HPDE6-E6E7 (cell line): ENCODE results near the gene GOLGA6L9.
"Not testable (repeated sequence)": the region's sequence is repeated elsewhere in the genome, so short reads cannot be mapped to it uniquely, and the experiment has no call there.

Experiments
- DNase-seq: peaks from one replicate; pipeline ENCODE4 v3.0.0; 2011; ENCODE audit warnings: missing footprints; ENCODE audit errors: extremely low spot score

GOLGA6L9 gene, protein sequence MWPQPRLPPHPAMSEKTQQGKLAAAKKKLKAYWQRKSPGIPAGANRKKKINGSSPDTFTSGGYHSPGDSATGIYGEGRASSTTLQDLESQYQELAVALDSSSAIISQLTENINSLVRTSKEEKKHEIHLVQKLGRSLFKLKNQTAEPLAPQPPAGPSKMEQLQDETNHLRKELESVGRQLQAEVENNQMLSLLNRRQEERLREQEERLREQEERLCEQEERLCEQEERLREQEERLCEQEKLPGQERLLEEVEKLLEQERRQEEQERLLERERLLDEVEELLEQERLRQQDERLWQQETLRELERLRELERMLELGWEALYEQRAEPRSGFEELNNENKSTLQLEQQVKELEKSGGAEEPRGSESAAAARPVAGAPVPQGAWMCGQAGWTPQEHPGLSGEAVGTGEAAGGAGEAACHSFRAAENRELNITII

GRCh38 chr15:82429693-82430092 lies at the start of gene GOLGA6L9:
Gene GOLGA6L9 (plus strand): TSS chr15:82429816. CDS start chr15:82430080, 264 bp downstream.
- DNase-seq, result not testable (repeated sequence)

DNA sequence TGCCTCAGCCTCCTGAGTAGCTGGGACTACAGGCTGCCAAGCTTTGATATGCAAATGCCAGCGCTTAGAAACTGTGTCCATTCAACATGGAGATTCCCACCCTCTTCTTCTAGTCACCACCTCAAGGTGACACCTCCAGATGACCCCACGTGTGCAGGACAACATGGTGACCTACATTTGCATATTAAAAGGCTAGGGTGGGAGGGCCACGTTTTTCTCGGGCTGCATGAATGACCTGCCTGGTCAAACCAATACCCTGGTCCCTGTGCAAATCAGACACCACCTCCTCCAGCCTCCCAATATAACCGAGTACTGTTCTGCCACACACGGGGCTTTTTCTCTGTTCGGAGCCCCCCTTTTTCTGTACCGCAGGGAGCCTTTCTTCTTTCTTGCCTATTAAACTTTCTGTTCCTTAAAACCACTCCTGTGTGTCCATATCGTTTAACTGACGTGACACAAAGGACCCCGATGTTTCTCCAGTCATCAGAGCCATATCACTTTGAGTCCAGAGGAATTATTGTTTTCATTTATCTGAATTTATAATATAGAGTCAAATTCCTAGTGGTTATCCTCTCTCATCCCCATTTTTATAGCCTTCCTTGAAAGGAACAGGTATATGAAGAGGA lies 48.2 kb upstream of the GOLGA6L9 start:
- DNase-seq, result not testable (repeated sequence)

- not testable (repeated sequence) for DNase-seq
These were observed 42.4 kb upstream of the GOLGA6L9 start for GRCh38 chr15:82387209-82387608.

DNA sequence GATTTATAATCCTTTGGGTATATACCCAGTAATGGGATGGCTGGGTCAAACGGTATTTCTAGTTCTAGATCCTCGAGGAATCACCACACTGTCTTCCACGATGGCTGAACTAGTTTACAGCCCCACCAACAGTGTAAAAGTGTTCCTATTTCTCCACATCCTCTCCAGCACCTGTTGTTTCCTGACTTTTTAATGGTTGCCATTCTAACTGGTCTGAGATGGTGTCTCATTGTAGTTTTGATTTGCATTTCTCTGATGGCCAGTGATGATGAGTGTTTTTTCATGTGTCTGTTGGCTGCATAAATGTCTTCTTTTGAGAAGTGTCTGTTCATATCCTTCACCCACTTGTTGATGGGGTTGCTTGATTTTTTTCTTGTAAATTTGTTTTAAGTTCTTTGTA lies 39.5 kb upstream of the GOLGA6L9 start:
- not testable (repeated sequence) for DNase-seq

- not testable (repeated sequence) for DNase-seq
These were observed 37.5 kb upstream of the GOLGA6L9 start for GRCh38 chr15:82392077-82392476.

DNA sequence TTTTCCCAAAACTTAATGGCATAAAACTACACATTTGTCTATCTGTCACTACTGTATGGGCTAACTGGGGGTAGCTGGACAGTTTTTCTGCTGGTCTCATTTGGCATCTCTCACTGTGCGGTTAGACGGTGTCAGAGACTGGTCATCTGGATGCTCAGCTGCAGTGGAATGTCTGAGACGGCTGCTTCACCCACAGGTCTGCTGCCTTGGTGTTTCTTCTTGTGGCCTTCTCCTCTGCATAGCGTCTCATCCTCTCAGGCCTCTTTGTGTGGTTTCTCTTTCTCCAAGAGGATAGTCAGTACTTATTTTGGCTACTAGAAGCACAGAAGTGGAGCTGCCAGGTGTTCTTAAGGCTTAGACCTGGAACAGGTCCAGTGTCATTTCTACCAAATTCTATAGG lies 35.9 kb upstream of the GOLGA6L9 start:
- no peak for DNase-seq

- not testable (repeated sequence) for DNase-seq
These were observed 33.8 kb upstream of the GOLGA6L9 start for GRCh38 chr15:82395788-82396187.

- DNase-seq, result no peak
These were observed 31.8 kb upstream of the GOLGA6L9 start for GRCh38 chr15:82397817-82398216.

DNA sequence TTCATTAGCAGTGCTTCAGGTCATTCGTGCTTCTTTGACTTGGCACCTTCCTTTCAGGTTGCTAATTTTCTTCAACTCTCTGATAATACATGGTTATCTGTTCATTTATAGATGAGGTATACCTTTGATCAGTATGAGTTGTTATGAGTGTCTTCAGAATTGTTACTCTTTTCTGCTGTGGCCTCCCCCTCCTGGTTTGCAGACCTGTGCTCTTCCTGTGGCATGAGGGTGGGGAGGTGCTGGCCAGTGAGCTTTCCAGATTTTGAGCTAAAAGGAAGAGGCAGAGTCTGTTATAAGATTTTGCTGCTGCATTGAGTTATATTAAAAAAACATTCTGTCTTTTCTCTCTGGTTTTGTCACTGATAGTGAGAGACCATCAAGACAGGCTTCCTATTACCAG lies 30.8 kb upstream of the GOLGA6L9 start:
- no peak for DNase-seq

- not testable (repeated sequence) for DNase-seq
These were observed 30.1 kb upstream of the GOLGA6L9 start for GRCh38 chr15:82399366-82400103.

DNA sequence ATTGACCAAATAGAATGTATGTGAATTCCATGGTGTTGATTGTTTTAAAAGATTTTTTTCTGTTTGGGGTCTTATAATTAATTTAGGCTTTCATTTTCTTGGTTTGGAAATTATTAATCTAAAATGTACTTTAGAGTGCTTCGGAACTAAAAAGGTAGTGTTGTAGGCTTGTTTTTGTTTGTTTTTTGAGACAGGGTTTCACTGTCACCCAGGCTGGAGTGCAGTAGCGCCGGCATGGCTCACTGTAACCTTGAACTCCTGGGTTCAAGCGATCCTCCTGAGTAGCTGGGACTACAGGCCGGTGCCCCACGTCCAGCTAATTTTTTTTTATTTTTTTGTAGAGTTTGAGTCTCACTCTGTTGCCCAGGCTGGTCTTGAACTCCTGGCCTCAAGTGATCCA lies 27.7 kb upstream of the GOLGA6L9 start:
- not testable (repeated sequence) for DNase-seq

DNA sequence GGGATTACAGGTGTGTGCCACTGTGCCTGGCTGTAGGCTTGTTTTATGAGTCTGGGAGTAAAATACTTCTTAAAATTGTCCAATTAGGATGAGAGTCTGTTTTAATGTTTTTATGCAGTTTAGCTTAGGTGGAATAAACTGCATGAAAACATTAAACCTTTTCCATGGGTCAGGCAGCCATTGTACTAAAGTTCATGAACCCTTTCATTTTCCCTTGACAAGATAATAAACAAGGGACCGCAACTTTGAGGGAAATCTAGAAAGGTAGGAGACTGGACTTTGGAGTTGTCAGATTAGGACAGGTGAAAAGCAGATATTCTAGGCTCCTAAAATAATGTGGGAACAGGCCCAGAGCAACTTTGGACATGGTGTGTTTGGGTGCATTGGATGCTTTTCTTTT lies 27.3 kb upstream of the GOLGA6L9 start:
- not testable (repeated sequence) for DNase-seq

DNA sequence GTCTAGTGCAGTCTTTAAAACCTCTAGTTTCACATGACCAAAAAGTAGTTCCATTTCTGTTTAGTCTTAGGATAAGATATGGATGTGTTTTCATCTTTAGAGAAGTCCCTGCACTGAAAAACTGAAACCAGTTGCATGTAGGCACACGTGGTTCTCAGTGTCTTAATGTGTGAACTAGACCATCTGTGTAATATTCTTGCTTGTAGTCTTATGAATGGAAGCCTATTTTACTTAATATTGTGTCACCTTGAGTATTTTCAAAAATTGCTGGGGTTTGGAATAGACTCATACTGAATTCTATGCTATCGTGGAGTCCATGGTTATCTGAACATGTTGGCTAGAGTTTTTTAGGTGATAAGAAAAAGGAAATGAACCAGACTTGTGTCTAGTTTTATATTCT lies 23.4 kb upstream of the GOLGA6L9 start:
- DNase-seq, result not testable (repeated sequence)

- DNase-seq, result not testable (repeated sequence)
These were observed 19.3 kb upstream of the GOLGA6L9 start for GRCh38 chr15:82410306-82410705.

DNA sequence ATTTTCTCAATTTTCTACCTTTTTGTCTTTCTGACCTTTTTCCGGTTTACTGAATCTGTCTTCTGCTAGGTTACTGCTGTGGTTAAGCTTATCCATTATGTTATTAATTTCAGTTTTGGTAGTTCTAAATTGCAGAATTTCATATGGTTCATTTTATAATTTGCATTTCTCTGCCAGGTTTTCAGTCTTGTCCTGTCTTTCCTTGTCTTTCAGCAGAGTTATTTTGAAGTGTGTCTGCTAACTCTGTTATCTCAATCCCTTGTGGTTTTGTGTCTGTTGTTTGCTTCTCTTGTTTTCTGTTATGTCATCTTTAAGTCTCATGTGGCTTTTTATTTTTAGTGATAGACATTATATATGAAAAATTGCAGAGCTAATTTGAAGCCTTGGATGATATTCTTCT lies 18.0 kb upstream of the GOLGA6L9 start:
- DNase-seq, result not testable (repeated sequence)

- not testable (repeated sequence) for DNase-seq
These were observed 15.0 kb upstream of the GOLGA6L9 start for GRCh38 chr15:82414525-82415191.

DNA sequence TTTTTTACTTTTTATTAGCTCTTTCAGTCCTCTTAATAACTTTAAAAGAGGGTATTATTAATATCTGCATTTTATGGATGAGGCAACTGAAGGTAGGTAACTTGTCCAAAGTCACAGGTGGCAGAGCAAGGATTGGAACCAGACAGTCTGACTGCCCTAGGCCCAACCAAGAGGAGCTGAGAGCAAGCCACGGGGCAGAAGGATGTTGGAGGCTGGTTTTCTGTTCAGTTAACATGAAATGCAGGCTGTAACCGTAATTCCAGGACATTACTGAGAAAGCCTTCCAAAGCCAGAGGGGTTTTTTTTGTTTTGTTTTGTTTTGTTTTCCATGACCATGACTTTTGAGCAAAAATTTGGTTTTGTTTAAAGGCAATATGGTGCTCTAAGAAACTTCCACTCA lies 9.1 kb upstream of the GOLGA6L9 start:
- not testable (repeated sequence) for DNase-seq

- DNase-seq, result not testable (repeated sequence)
These were observed 8.7 kb upstream of the GOLGA6L9 start for GRCh38 chr15:82420966-82421365.

DNA sequence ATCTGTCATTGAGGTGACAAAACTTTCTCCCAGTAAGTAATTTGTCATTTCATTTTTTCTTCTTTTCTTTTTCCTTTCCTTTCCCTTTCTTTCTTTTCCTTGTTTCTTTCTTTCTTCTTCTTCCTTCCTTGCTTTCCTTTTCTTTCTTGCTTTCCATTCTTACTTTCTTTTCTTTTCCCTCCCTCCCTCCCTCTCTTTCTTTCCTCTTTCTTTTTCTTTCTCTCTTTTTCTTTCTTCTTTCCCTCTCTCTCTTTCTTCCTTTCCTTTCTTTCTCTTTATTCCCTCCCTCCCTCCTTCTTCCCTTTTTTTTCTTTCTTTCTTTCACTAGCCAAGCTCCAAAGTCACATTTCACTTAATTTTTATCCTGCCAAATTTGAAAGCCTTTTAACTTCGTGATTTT lies 2.5 kb upstream of the GOLGA6L9 start:
- DNase-seq, result not testable (repeated sequence)

DNA sequence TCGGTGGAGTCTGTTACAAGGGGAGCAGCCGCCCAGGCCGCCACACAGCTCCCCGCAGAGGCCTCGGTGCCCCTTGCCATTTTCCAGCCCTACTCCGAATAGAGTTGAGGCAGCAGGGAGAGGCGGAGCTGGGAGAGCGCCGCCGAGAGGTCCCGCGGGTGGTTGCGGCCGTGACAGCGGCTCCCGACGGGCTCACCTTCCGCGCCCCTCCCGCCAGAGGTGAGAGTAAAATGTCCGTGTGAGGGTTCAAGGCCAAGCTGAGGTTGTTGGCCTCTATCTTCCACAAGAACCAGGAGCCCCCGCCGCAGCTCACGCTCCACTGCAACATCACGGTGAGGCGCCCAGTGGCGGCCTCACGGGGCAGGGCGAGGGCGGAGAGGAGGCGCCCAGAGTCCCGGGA lies 15.8 kb downstream of the GOLGA6L9 start:
- DNase-seq, result not testable (repeated sequence)

- not testable (repeated sequence) for DNase-seq
These were observed 27.7 kb downstream of the GOLGA6L9 start for GRCh38 chr15:82457336-82457735.

- not testable (repeated sequence) for DNase-seq
These were observed 36.0 kb downstream of the GOLGA6L9 start for GRCh38 chr15:82465629-82466028.
